ENCODE results near the gene TRMT61B. TPM values are rescaled to one million over a fixed set of nuclear protein-coding genes. Genes with fewer than 3 reads are reported as not detected.

Gene TRMT61B
- total RNA-seq, 1 experiment from 2014 or later = 24.0 TPM

GRCh38 chr2:28835781-28836180, 34.3 kb downstream of the TRMT61B start:
- Mint-ChIP-seq H3K4me1 (no peaks in the 10 kb centered on the region), H3K9me3 (0 out of 2 replicates have a peak, but pooled peaks cover 3% of the 10 kb centered on the region), H3K27me3 (ENCODE audit: low read depth) (no peaks in the 10 kb centered on the region), H3K27ac (no peak overlapping the region), H3K4me3 (no peak overlapping the region), H3K36me3 (no peaks in the 10 kb centered on the region)
- DNase-seq (ENCODE audit: low spot score) = no peak
- ChIA-PET CTCF (interaction anchor here (1.1 kb wide), 1 partner anchor 123 kb away, joined by 3 read pairs; no protein-coding TSS in a partner anchor), POLR2A (interaction anchor here (0.6 kb wide), 1 partner anchor 31 kb away, joined by 3 read pairs; no protein-coding TSS in a partner anchor)
- TF ChIP-seq, protein P1, sequence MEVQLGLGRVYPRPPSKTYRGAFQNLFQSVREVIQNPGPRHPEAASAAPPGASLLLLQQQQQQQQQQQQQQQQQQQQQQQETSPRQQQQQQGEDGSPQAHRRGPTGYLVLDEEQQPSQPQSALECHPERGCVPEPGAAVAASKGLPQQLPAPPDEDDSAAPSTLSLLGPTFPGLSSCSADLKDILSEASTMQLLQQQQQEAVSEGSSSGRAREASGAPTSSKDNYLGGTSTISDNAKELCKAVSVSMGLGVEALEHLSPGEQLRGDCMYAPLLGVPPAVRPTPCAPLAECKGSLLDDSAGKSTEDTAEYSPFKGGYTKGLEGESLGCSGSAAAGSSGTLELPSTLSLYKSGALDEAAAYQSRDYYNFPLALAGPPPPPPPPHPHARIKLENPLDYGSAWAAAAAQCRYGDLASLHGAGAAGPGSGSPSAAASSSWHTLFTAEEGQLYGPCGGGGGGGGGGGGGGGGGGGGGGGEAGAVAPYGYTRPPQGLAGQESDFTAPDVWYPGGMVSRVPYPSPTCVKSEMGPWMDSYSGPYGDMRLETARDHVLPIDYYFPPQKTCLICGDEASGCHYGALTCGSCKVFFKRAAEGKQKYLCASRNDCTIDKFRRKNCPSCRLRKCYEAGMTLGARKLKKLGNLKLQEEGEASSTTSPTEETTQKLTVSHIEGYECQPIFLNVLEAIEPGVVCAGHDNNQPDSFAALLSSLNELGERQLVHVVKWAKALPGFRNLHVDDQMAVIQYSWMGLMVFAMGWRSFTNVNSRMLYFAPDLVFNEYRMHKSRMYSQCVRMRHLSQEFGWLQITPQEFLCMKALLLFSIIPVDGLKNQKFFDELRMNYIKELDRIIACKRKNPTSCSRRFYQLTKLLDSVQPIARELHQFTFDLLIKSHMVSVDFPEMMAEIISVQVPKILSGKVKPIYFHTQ (CRISPR knock-in tag; IDR thresholded peaks at IDR 0.05) = no peak
- no peak for TF ChIP-seq GTF2I (CRISPR knock-in tag; conservative IDR thresholded peaks at IDR 0.05)
- ATAC-seq = no peak

DNA sequence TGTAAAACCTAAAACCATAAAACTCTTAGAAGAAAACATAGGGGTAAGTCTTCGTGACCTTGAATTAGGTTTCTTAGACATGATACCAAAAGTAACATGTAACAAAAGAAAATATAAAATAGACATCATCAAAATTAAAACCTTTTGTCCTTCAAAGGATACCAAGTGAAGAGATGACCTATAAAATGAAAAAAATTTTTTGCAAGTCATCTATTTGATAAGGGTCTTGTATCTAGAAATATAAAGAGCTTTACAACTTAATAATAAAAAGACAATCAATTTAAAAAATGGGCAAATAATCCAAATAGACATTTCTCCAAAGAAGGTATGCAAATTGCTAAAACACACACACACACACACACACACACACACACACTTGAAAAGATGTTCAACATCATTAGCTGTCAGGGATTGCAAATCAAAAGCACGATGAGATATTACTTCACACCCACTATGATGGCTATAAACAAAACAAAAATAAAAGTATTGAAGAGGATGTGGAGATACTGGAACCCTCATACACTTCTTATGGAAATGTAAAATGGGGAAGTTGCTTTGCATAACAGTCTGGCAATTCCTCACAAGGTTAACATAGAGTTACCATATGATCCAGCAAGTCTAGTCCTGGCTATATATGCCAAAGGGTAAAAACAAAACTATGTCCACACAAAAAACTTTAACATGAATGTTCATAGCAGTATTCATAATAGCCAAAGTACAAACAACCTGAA, 36.2 kb downstream of the TRMT61B start:
- Mint-ChIP-seq H3K27me3 (ENCODE audit: low read depth) (no peaks in the 10 kb centered on the region), H3K36me3 (no peaks in the 10 kb centered on the region), H3K27ac (no peak overlapping the region), H3K9me3 (0 out of 2 replicates have a peak, but pooled peaks cover 3% of the 10 kb centered on the region), H3K4me3 (no peak overlapping the region), H3K4me1 (no peaks in the 10 kb centered on the region)
- no peak for DNase-seq (ENCODE audit: low spot score)
- ChIA-PET POLR2A (no interaction called here), CTCF (no interaction called here)
- no peak for TF ChIP-seq USF2 (CRISPR knock-in tag; IDR thresholded peaks at IDR 0.05)
- no peak for TF ChIP-seq TEAD1 (CRISPR knock-in tag; IDR thresholded peaks at IDR 0.05)
- TF ChIP-seq AFF4 (CRISPR knock-in tag; IDR thresholded peaks at IDR 0.05; ENCODE audit: borderline replicate concordance) = no peak
- no peak for TF ChIP-seq ZNF423 (CRISPR knock-in tag; IDR thresholded peaks at IDR 0.05)
- no peak for TF ChIP-seq NR1H2 (CRISPR knock-in tag; IDR thresholded peaks at IDR 0.05)
- no peak for TF ChIP-seq SMAD3 (CRISPR knock-in tag; IDR thresholded peaks at IDR 0.05; ENCODE audit: borderline replicate concordance)
- no peak for TF ChIP-seq JAZF1 (CRISPR knock-in tag; IDR thresholded peaks at IDR 0.05)
- TF ChIP-seq ZNF121 (CRISPR knock-in tag; IDR thresholded peaks at IDR 0.05) = no peak
- TF ChIP-seq, protein P2, sequence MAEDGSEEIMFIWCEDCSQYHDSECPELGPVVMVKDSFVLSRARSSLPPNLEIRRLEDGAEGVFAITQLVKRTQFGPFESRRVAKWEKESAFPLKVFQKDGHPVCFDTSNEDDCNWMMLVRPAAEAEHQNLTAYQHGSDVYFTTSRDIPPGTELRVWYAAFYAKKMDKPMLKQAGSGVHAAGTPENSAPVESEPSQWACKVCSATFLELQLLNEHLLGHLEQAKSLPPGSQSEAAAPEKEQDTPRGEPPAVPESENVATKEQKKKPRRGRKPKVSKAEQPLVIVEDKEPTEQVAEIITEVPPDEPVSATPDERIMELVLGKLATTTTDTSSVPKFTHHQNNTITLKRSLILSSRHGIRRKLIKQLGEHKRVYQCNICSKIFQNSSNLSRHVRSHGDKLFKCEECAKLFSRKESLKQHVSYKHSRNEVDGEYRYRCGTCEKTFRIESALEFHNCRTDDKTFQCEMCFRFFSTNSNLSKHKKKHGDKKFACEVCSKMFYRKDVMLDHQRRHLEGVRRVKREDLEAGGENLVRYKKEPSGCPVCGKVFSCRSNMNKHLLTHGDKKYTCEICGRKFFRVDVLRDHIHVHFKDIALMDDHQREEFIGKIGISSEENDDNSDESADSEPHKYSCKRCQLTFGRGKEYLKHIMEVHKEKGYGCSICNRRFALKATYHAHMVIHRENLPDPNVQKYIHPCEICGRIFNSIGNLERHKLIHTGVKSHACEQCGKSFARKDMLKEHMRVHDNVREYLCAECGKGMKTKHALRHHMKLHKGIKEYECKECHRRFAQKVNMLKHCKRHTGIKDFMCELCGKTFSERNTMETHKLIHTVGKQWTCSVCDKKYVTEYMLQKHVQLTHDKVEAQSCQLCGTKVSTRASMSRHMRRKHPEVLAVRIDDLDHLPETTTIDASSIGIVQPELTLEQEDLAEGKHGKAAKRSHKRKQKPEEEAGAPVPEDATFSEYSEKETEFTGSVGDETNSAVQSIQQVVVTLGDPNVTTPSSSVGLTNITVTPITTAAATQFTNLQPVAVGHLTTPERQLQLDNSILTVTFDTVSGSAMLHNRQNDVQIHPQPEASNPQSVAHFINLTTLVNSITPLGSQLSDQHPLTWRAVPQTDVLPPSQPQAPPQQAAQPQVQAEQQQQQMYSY (CRISPR knock-in tag; IDR thresholded peaks at IDR 0.05) = no peak
- no peak for TF ChIP-seq MXD4 (CRISPR knock-in tag; IDR thresholded peaks at IDR 0.05; ENCODE audit: borderline replicate concordance)
- TF ChIP-seq, protein P3, sequence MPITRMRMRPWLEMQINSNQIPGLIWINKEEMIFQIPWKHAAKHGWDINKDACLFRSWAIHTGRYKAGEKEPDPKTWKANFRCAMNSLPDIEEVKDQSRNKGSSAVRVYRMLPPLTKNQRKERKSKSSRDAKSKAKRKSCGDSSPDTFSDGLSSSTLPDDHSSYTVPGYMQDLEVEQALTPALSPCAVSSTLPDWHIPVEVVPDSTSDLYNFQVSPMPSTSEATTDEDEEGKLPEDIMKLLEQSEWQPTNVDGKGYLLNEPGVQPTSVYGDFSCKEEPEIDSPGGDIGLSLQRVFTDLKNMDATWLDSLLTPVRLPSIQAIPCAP (CRISPR knock-in tag; IDR thresholded peaks at IDR 0.05) = no peak
- no peak for TF ChIP-seq HMGXB4 (CRISPR knock-in tag; IDR thresholded peaks at IDR 0.05)
- no peak for TF ChIP-seq TEAD4 (CRISPR knock-in tag; IDR thresholded peaks at IDR 0.05)
- no peak for ATAC-seq
